ENCODE measurements around the gene TRDMT1. TPM values are rescaled to one million over a fixed set of nuclear protein-coding genes. Genes with fewer than 3 reads are reported as not detected.

TRDMT1 gene
- total RNA-seq, 1 donor from 2014 or later, result 5.9 TPM

DNA sequence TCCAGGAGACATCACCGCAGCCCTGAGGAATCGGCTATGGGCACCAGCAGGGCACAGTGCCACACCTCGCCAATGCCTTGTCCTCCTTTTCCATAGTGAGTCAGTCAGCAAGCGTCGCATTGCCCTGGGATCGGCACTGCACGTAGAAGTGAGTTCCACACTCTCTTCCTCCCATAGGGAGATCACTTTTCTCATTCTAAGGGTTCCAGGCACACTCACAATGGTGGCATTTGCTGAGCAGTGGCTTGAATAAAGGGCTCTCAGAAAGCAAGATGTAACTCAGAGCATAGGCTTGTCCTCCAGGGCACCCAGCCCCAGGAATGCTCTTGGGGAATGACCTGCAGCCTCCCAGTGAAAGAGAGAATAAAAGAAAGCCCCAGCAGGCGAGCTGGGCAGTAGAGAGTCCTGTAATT is 25.4 kb upstream of the TRDMT1 start:
- Histone ChIP-seq H3K4me1 (ENCODE audit: insufficient read depth, low read length) (peaks cover 19% of the 10 kb centered on the region), H3K79me2 (ENCODE audit: insufficient read depth, low read length) (peaks cover 39% of the 10 kb centered on the region), H4K20me1 (ENCODE audit: insufficient read depth, low read length) (peaks cover 27% of the 10 kb centered on the region), H3K9ac (ENCODE audit: low read length) (peak overlapping the region; percentile 100), H3K4me3 (ENCODE audit: insufficient read depth, low read depth, low read length) (peak overlapping the region; percentile 64), H3K4me2 (ENCODE audit: low read length) (peak overlapping the region; percentile 84), H2AFZ (ENCODE audit: low read depth, low read length) (peak overlapping the region; percentile 16), H3K27ac (ENCODE audit: low read depth, low read length) (peak overlapping the region; percentile 99), H3K36me3 (ENCODE audit: insufficient read depth, low read length) (peaks cover 16% of the 10 kb centered on the region), H3K9me3 (ENCODE audit: insufficient read depth, low read depth, low read length) (no peaks in the 10 kb centered on the region), H3K27me3 (ENCODE audit: insufficient read depth, low read length) (no peaks in the 10 kb centered on the region)
- FAIRE-seq (no peak), DNase-seq (ENCODE audit: low read depth) (no peak)
- Mint-ChIP-seq H3K9me3 (ENCODE audit: unreplicated experiment) (no peaks in the 10 kb centered on the region), H3K36me3 (ENCODE audit: low read depth, unreplicated experiment) (peaks cover 19% of the 10 kb centered on the region), H3K4me3 (ENCODE audit: unreplicated experiment) (peak overlapping the region; percentile 95), H3K4me1 (ENCODE audit: low read depth, unreplicated experiment) (peaks cover 22% of the 10 kb centered on the region), H3K27me3 (ENCODE audit: low read depth, unreplicated experiment) (no peaks in the 10 kb centered on the region), H3K27ac (ENCODE audit: unreplicated experiment) (peak overlapping the region; percentile 99)
- TF ChIP-seq, protein P1, sequence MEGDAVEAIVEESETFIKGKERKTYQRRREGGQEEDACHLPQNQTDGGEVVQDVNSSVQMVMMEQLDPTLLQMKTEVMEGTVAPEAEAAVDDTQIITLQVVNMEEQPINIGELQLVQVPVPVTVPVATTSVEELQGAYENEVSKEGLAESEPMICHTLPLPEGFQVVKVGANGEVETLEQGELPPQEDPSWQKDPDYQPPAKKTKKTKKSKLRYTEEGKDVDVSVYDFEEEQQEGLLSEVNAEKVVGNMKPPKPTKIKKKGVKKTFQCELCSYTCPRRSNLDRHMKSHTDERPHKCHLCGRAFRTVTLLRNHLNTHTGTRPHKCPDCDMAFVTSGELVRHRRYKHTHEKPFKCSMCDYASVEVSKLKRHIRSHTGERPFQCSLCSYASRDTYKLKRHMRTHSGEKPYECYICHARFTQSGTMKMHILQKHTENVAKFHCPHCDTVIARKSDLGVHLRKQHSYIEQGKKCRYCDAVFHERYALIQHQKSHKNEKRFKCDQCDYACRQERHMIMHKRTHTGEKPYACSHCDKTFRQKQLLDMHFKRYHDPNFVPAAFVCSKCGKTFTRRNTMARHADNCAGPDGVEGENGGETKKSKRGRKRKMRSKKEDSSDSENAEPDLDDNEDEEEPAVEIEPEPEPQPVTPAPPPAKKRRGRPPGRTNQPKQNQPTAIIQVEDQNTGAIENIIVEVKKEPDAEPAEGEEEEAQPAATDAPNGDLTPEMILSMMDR (IDR thresholded peaks at IDR 0.05; ENCODE audit: insufficient read depth, low read depth, low read length), result no peak
- TF ChIP-seq EZH2 (IDR thresholded peaks at IDR 0.05; ENCODE audit: insufficient read depth, low read length), result no peak

DNA sequence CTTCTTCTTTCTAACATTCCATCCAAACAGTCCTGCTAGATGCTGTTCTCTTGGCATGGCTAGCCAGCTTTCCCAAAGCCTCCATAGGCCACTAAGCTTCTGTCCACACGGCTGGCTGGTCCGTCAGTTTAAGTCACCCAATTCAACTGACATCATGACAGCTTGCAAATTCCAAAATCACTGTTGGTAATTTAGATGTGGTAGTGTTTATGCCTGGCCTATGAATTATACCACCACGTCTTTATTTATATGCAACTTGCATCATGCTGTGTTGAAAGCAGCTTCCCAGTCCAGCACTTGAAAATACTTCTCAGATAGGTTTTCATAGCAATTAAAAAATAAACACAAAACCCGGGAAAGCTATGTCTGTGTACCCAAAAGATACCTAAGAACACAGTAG is 24.3 kb upstream of the TRDMT1 start:
- Histone ChIP-seq H3K79me2 (ENCODE audit: insufficient read depth, low read length) (peaks cover 28% of the 10 kb centered on the region), H2AFZ (ENCODE audit: low read depth, low read length) (no peak overlapping the region), H3K4me2 (ENCODE audit: low read length) (no peak overlapping the region), H3K4me3 (ENCODE audit: insufficient read depth, low read depth, low read length) (no peak overlapping the region), H3K27ac (ENCODE audit: low read depth, low read length) (no peak overlapping the region), H4K20me1 (ENCODE audit: insufficient read depth, low read length) (peaks cover 16% of the 10 kb centered on the region), H3K9me3 (ENCODE audit: insufficient read depth, low read depth, low read length) (no peaks in the 10 kb centered on the region), H3K27me3 (ENCODE audit: insufficient read depth, low read length) (no peaks in the 10 kb centered on the region), H3K36me3 (ENCODE audit: insufficient read depth, low read length) (peaks cover 5% of the 10 kb centered on the region), H3K4me1 (ENCODE audit: insufficient read depth, low read length) (peaks cover 19% of the 10 kb centered on the region), H3K9ac (ENCODE audit: low read length) (no peak overlapping the region)
- Mint-ChIP-seq H3K27ac (ENCODE audit: unreplicated experiment) (peak overlapping the region; percentile 30), H3K9me3 (ENCODE audit: unreplicated experiment) (no peaks in the 10 kb centered on the region), H3K4me3 (ENCODE audit: unreplicated experiment) (no peak overlapping the region), H3K4me1 (ENCODE audit: low read depth, unreplicated experiment) (peaks cover 25% of the 10 kb centered on the region), H3K27me3 (ENCODE audit: low read depth, unreplicated experiment) (no peaks in the 10 kb centered on the region), H3K36me3 (ENCODE audit: low read depth, unreplicated experiment) (peaks cover 8% of the 10 kb centered on the region)
- TF ChIP-seq, protein P1 (IDR thresholded peaks at IDR 0.05; ENCODE audit: insufficient read depth, low read depth, low read length), result no peak
- no peak for TF ChIP-seq EZH2 (IDR thresholded peaks at IDR 0.05; ENCODE audit: insufficient read depth, low read length)
- FAIRE-seq, result peak; percentile 37
- no peak for DNase-seq (ENCODE audit: low read depth)

DNA sequence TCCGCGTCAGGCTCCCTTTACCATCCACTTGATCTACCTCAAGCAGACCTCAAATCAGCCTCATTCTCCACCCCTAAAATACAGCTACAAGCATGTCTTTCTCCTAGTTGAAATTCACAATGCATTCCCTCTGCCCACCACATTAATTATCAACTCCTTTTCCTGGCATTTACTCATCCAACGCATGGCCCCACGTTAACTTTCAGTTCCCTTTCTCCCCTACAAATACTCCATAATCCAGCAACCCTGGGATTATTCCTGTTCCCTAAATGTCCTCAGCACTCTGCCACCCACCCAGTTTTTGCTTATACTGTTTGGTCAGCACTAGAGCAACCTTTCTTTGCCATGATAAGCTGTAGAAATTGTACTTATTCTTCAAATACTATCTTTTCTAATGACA is 20.9 kb upstream of the TRDMT1 start:
- peak overlapping the region; percentile 49 for H3K27ac Mint-ChIP-seq (ENCODE audit: unreplicated experiment)
- Histone ChIP-seq H3K4me1 (ENCODE audit: insufficient read depth, low read length) (peaks cover 27% of the 10 kb centered on the region), H3K4me2 (ENCODE audit: low read length) (no peak overlapping the region), H3K4me3 (ENCODE audit: insufficient read depth, low read depth, low read length) (no peak overlapping the region), H3K36me3 (ENCODE audit: insufficient read depth, low read length) (no peaks in the 10 kb centered on the region), H3K27me3 (ENCODE audit: insufficient read depth, low read length) (no peaks in the 10 kb centered on the region), H2AFZ (ENCODE audit: low read depth, low read length) (no peak overlapping the region), H3K9me3 (ENCODE audit: insufficient read depth, low read depth, low read length) (no peaks in the 10 kb centered on the region), H4K20me1 (ENCODE audit: insufficient read depth, low read length) (no peaks in the 10 kb centered on the region), H3K27ac (ENCODE audit: low read depth, low read length) (no peak overlapping the region), H3K79me2 (ENCODE audit: insufficient read depth, low read length) (peaks cover 11% of the 10 kb centered on the region), H3K9ac (ENCODE audit: low read length) (no peak overlapping the region)
- DNase-seq (ENCODE audit: low read depth) (no peak), FAIRE-seq (no peak)
- H3K4me1 Mint-ChIP-seq (ENCODE audit: low read depth, unreplicated experiment), result peaks cover 34% of the 10 kb centered on the region
- H3K4me3 Mint-ChIP-seq (ENCODE audit: unreplicated experiment), result no peak overlapping the region
- no peak for TF ChIP-seq EZH2 (IDR thresholded peaks at IDR 0.05; ENCODE audit: insufficient read depth, low read length)
- no peaks in the 10 kb centered on the region for H3K36me3 Mint-ChIP-seq (ENCODE audit: low read depth, unreplicated experiment)
- H3K9me3 Mint-ChIP-seq (ENCODE audit: unreplicated experiment), result no peaks in the 10 kb centered on the region
- no peaks in the 10 kb centered on the region for H3K27me3 Mint-ChIP-seq (ENCODE audit: low read depth, unreplicated experiment)
